Measurements from ENCODE around the gene NRL.

The NRL gene

GRCh38 chr14:24076302-24076601 lies 38.5 kb downstream of the NRL start:
- Histone ChIP-seq H3K36me3 (ENCODE audit: insufficient read depth, low read length) (no peaks in the 10 kb centered on the region), H4K20me1 (ENCODE audit: insufficient read depth, low read length) (no peaks in the 10 kb centered on the region), H3K4me3 (ENCODE audit: low read depth, low read length, poor library complexity, severe bottlenecking) (no peak overlapping the region), H3K4me1 (ENCODE audit: insufficient read depth, low read length, severe bottlenecking) (peaks cover 16% of the 10 kb centered on the region), H3K79me2 (ENCODE audit: insufficient read depth, low read length) (no peaks in the 10 kb centered on the region), H3K27ac (ENCODE audit: low read depth, low read length, poor library complexity, severe bottlenecking) (no peak overlapping the region), H3K9me3 (ENCODE audit: low read length) (no peaks in the 10 kb centered on the region), H3K27me3 (ENCODE audit: insufficient read depth, low read length) (no peaks in the 10 kb centered on the region; the same call in 1 of the 2 replicates), H3F3A (ENCODE audit: insufficient read depth, low read length) (no peaks in the 10 kb centered on the region), H2AFZ (ENCODE audit: low read length) (no peak overlapping the region), H3K9ac (ENCODE audit: low read length) (no peak overlapping the region), H3K4me2 (ENCODE audit: low read length) (no peak overlapping the region), H3K9me2 (ENCODE audit: low read depth, low read length) (no peaks in the 10 kb centered on the region)
- TF ChIP-seq CTCF (IDR thresholded peaks at IDR 0.05; ENCODE audit: low read length) = no peak
- TF ChIP-seq EZH2 (IDR thresholded peaks at IDR 0.05; ENCODE audit: borderline replicate concordance, low read length) = no peak

- Histone ChIP-seq H3K4me3 (ENCODE audit: low read depth, low read length, poor library complexity, severe bottlenecking) (no peak overlapping the region), H3K9me2 (ENCODE audit: low read depth, low read length) (no peaks in the 10 kb centered on the region), H3K27me3 (ENCODE audit: insufficient read depth, low read length) (no peaks in the 10 kb centered on the region; the same call in 1 of the 2 replicates), H3K9ac (ENCODE audit: low read length) (no peak overlapping the region), H3K79me2 (ENCODE audit: insufficient read depth, low read length) (no peaks in the 10 kb centered on the region), H2AFZ (ENCODE audit: low read length) (no peak overlapping the region), H4K20me1 (ENCODE audit: insufficient read depth, low read length) (no peaks in the 10 kb centered on the region), H3K36me3 (ENCODE audit: insufficient read depth, low read length) (no peaks in the 10 kb centered on the region), H3F3A (ENCODE audit: insufficient read depth, low read length) (no peaks in the 10 kb centered on the region), H3K9me3 (ENCODE audit: low read length) (no peaks in the 10 kb centered on the region), H3K4me2 (ENCODE audit: low read length) (peak overlapping the region; percentile 24; the same call in 1 of the 2 replicates), H3K27ac (ENCODE audit: low read depth, low read length, poor library complexity, severe bottlenecking) (no peak overlapping the region), H3K4me1 (ENCODE audit: insufficient read depth, low read length, severe bottlenecking) (peaks cover 13% of the 10 kb centered on the region)
- TF ChIP-seq EZH2 (IDR thresholded peaks at IDR 0.05; ENCODE audit: borderline replicate concordance, low read length) (no peak), CTCF (IDR thresholded peaks at IDR 0.05; ENCODE audit: low read length) (no peak)
Observed at GRCh38 chr14:24075485-24076301, 39.1 kb downstream of the NRL start.

GRCh38 chr14:24074625-24075484 lies 39.9 kb downstream of the NRL start:
- no peak overlapping the region for H3K9ac ChIP-seq (ENCODE audit: low read length)
- H3K4me1 ChIP-seq (ENCODE audit: insufficient read depth, low read length, severe bottlenecking) = peaks cover 7% of the 10 kb centered on the region
- no peaks in the 10 kb centered on the region for H3K36me3 ChIP-seq (ENCODE audit: insufficient read depth, low read length)
- no peaks in the 10 kb centered on the region for H3K79me2 ChIP-seq (ENCODE audit: insufficient read depth, low read length)
- no peak overlapping the region for H3K4me2 ChIP-seq (ENCODE audit: low read length)
- H3K4me3 ChIP-seq (ENCODE audit: low read depth, low read length, poor library complexity, severe bottlenecking) = no peak overlapping the region
- no peak overlapping the region for H2AFZ ChIP-seq (ENCODE audit: low read length)
- H3F3A ChIP-seq (ENCODE audit: insufficient read depth, low read length) = no peaks in the 10 kb centered on the region
- no peaks in the 10 kb centered on the region for H4K20me1 ChIP-seq (ENCODE audit: insufficient read depth, low read length)
- TF ChIP-seq EZH2 (IDR thresholded peaks at IDR 0.05; ENCODE audit: borderline replicate concordance, low read length) (no peak), CTCF (IDR thresholded peaks at IDR 0.05; ENCODE audit: low read length) (no peak)
- H3K27me3 ChIP-seq (ENCODE audit: insufficient read depth, low read length) = no peaks in the 10 kb centered on the region; the same call in 1 of the 2 replicates
- H3K27ac ChIP-seq (ENCODE audit: low read depth, low read length, poor library complexity, severe bottlenecking) = no peak overlapping the region
- H3K9me2 ChIP-seq (ENCODE audit: low read depth, low read length) = no peaks in the 10 kb centered on the region
- no peaks in the 10 kb centered on the region for H3K9me3 ChIP-seq (ENCODE audit: low read length)
